Activated naive CD4-positive, alpha-beta T cell treated with anti-CD3 and anti-CD28 coated beads, Interleukin-2, amount 50 U/mL, for 72 hours (primary cell): ENCODE measurements around the gene IL17RC. TPM values are rescaled to one million over a fixed set of nuclear protein-coding genes. Genes with fewer than 3 reads are reported as not detected.

Source experiments
- ATAC-seq, 2 donors: fragments of 150-1000 bp; cut with Tn5 transposase; 2 replicates each; pipeline ENCODE4 v1.10.0; 2021; ENCODE audit warnings: mild to moderate bottlenecking in 2 of 2, moderate library complexity in 2 of 2
- DNase-seq, 2 donors: peaks; one replicate each; pipeline ENCODE4 v3.0.0; 2021 to 2022; ENCODE audit warnings: low spot score in 2 of 2
- H3K27ac Mint-ChIP-seq, 2 donors: one replicate each; pipeline ENCODE4 v1.8.0; 2022; ENCODE audit warnings: mild to moderate bottlenecking in 2 of 2, mixed read lengths in 2 of 2
- H3K36me3 Mint-ChIP-seq, 2 donors: one replicate each; pipeline ENCODE4 v1.8.0; 2022; ENCODE audit warnings: mixed read lengths in 2 of 2
- H3K9me3 Mint-ChIP-seq, 2 donors: one replicate each; pipeline ENCODE4 v1.8.0; 2022; ENCODE audit warnings: mixed read lengths in 2 of 2
- total RNA-seq, 2 donors: library from RNA; stranded (reverse); gene quantifications; one replicate each; pipeline ENCODE4 v1.2.3, GENCODE V29; 2022

Gene IL17RC
- total RNA-seq, 2 donors from 2014 or later: 0.18 to 1.5 TPM

- no peak for ATAC-seq
- Mint-ChIP-seq H3K36me3 (no peaks in the 10 kb centered on the region), H3K9me3 (no peaks in the 10 kb centered on the region), H3K27ac (no peak overlapping the region)
- DNase-seq: no peak
These were observed 10.4 kb upstream of the IL17RC start for GRCh38 chr3:9906480-9906879.

DNA sequence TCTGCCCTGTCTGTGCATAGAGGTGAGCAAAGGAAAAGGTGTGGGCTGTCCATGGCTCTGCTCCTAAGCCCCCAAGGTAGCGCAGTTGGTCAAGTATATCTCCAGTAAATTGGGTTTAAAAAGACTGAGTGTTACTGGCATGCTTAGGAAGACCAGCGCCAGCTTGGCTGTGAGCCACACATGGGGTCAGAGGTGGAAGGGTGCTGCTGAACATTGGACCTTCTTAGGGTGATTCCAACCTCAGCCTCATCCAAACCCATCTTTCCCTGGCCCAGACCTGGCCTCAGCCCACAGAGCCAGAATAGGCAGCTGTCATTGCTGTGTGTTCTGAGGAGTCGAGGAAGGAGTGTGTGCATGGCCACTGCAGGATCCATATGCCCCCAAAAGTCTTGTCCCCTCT lies 8.6 kb upstream of the IL17RC start:
- DNase-seq (no peak), ATAC-seq (no peak)
- Mint-ChIP-seq H3K27ac (no peak overlapping the region), H3K36me3 (no peaks in the 10 kb centered on the region), H3K9me3 (no peaks in the 10 kb centered on the region)

GRCh38 chr3:9909221-9910013 lies 7.5 kb upstream of the IL17RC start:
- no peaks in the 10 kb centered on the region for H3K9me3 Mint-ChIP-seq
- ATAC-seq (peak in 1 of 2 donors; percentile 64), DNase-seq (no peak)
- H3K36me3 Mint-ChIP-seq: no peaks in the 10 kb centered on the region
- H3K27ac Mint-ChIP-seq: no peak overlapping the region

GRCh38 chr3:9911863-9912262 lies 5.0 kb upstream of the IL17RC start:
- H3K9me3 Mint-ChIP-seq: no peaks in the 10 kb centered on the region
- no peak for DNase-seq
- no peaks in the 10 kb centered on the region for H3K36me3 Mint-ChIP-seq
- no peak overlapping the region for H3K27ac Mint-ChIP-seq
- ATAC-seq: no peak

- no peak for ATAC-seq
- no peak for DNase-seq
- H3K27ac Mint-ChIP-seq: no peak overlapping the region
These were observed 4.5 kb upstream of the IL17RC start for GRCh38 chr3:9912294-9912935.

GRCh38 chr3:9913601-9914000 lies 3.3 kb upstream of the IL17RC start:
- H3K36me3 Mint-ChIP-seq: no peaks in the 10 kb centered on the region
- H3K27ac Mint-ChIP-seq: no peak overlapping the region
- ATAC-seq (no peak), DNase-seq (no peak)
- H3K9me3 Mint-ChIP-seq: no peaks in the 10 kb centered on the region

More at GRCh38 chr3:9912294-9912935, 4.5 kb upstream of the IL17RC start:
- H3K9me3 Mint-ChIP-seq: no peaks in the 10 kb centered on the region
- H3K36me3 Mint-ChIP-seq: no peaks in the 10 kb centered on the region

GRCh38 chr3:9914011-9914410 lies 2.9 kb upstream of the IL17RC start:
- Mint-ChIP-seq H3K9me3 (no peaks in the 10 kb centered on the region), H3K27ac (no peak overlapping the region), H3K36me3 (no peaks in the 10 kb centered on the region)
- ATAC-seq (no peak), DNase-seq (no peak)

GRCh38 chr3:9914559-9915253 lies 2.2 kb upstream of the IL17RC start:
- no peak overlapping the region for H3K27ac Mint-ChIP-seq
- H3K9me3 Mint-ChIP-seq: no peaks in the 10 kb centered on the region
- no peak for DNase-seq

DNA sequence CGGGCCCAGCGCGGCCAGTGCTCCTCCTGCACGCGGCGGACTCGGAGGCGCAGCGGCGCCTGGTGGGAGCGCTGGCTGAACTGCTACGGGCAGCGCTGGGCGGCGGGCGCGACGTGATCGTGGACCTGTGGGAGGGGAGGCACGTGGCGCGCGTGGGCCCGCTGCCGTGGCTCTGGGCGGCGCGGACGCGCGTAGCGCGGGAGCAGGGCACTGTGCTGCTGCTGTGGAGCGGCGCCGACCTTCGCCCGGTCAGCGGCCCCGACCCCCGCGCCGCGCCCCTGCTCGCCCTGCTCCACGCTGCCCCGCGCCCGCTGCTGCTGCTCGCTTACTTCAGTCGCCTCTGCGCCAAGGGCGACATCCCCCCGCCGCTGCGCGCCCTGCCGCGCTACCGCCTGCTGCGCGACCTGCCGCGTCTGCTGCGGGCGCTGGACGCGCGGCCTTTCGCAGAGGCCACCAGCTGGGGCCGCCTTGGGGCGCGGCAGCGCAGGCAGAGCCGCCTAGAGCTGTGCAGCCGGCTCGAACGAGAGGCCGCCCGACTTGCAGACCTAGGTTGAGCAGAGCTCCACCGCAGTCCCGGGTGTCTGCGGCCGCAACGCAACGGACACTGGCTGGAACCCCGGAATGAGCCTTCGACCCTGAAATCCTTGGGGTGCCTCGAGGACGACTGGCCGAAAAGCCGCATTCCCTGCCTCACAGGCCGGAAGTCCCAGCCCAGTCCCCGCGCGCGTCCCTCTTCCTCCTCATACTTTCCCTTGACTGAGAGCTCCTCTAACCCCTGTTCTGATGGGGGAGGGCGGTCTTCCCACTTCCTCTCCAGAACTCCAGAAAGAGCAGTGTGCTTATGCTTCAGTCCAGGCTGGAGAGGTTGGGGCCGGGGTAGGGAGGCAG lies 1.4 kb upstream of the IL17RC start:
- Mint-ChIP-seq H3K27ac (no peak overlapping the region), H3K36me3 (no peaks in the 10 kb centered on the region), H3K9me3 (no peaks in the 10 kb centered on the region)
- DNase-seq (peak in 1 of 2 donors; percentile 37), ATAC-seq (peak; percentile 53 to 61)

More at GRCh38 chr3:9914559-9915253, 2.2 kb upstream of the IL17RC start:
- peak in 1 of 2 donors; percentile 68 for ATAC-seq
- H3K36me3 Mint-ChIP-seq: no peaks in the 10 kb centered on the region

GRCh38 chr3:9916346-9916733 lies 558 bp upstream of the IL17RC start:
- Mint-ChIP-seq H3K9me3 (no peaks in the 10 kb centered on the region), H3K27ac (no peak overlapping the region), H3K36me3 (no peaks in the 10 kb centered on the region)
- DNase-seq (no peak), ATAC-seq (no peak)

- DNase-seq (no peak), ATAC-seq (no peak)
- no peaks in the 10 kb centered on the region for H3K36me3 Mint-ChIP-seq
- H3K9me3 Mint-ChIP-seq: no peaks in the 10 kb centered on the region
- no peak overlapping the region for H3K27ac Mint-ChIP-seq
These were observed 922 bp downstream of the IL17RC start for GRCh38 chr3:9917820-9918219.

- Mint-ChIP-seq H3K36me3 (no peaks in the 10 kb centered on the region), H3K27ac (no peak overlapping the region), H3K9me3 (no peaks in the 10 kb centered on the region)
- no peak for ATAC-seq
- DNase-seq: no peak
These were observed 1.6 kb downstream of the IL17RC start for GRCh38 chr3:9918261-9919038.

DNA sequence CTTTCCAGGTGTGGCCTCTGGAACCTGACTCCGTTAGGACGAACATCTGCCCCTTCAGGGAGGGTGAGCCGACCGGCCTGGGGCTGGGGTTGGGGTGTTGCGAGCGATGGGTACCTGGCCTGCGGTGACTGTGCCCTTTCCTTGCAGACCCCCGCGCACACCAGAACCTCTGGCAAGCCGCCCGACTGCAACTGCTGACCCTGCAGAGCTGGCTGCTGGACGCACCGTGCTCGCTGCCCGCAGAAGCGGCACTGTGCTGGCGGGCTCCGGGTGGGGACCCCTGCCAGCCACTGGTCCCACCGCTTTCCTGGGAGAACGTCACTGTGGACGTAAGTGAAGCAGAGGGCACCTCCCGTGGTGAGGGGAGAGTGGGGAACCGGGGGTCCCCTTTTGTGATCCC lies 11.3 kb downstream of the IL17RC start:
- no peaks in the 10 kb centered on the region for H3K9me3 Mint-ChIP-seq
- no peak overlapping the region for H3K27ac Mint-ChIP-seq
- no peaks in the 10 kb centered on the region for H3K36me3 Mint-ChIP-seq
- DNase-seq (no peak), ATAC-seq (no peak)

GRCh38 chr3:9930804-9931418 lies 14.0 kb downstream of the IL17RC start:
- ATAC-seq (no peak), DNase-seq (no peak)
- Mint-ChIP-seq H3K9me3 (no peaks in the 10 kb centered on the region), H3K27ac (no peak overlapping the region), H3K36me3 (no peaks in the 10 kb centered on the region)

DNA sequence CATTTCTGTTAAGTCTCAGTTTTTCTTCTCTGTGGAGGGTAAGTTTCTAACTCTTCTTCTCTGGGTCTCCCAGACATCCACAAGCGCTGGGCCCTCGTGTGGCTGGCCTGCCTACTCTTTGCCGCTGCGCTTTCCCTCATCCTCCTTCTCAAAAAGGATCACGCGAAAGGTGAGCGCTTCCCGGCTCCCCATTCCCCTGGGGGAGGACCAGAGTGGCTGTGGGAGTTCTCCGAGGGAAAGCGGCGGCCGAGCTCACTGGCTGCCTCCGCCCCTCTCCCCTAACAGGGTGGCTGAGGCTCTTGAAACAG lies 15.6 kb downstream of the IL17RC start:
- Mint-ChIP-seq H3K27ac (peak overlapping the region; percentile 96 to 97), H3K36me3 (no peaks in the 10 kb centered on the region), H3K9me3 (no peaks in the 10 kb centered on the region)
- no peak for ATAC-seq
- DNase-seq: no peak
